PFSK-1 (cell line): ENCODE measurements around the gene EFCAB6.

Source experiments
- FOXP2 ChIP-seq: optimal IDR thresholded peaks from 2 replicates; pipeline ENCODE3; 2011; ENCODE audit warnings: borderline replicate concordance, control low read depth, inconsistent platforms; ENCODE audit not compliant: insufficient read depth; ENCODE audit errors: extremely low read length, extremely low read depth
- POLR2AphosphoS5 ChIP-seq: IDR thresholded peaks from 2 replicates; pipeline ENCODE4 v1.6.1; 2012; ENCODE audit warnings: low read depth, mild to moderate bottlenecking, control low read depth, low read length, moderate library complexity
- REST ChIP-seq, 2 experiments: IDR thresholded peaks; 2 replicates each; pipeline versions ENCODE4 v1.6.1 to v1.8.0; 2011 to 2012; ENCODE audit warnings: low read depth in 2 of 2, low read length in 2 of 2, control low read depth in 1 of 2, inconsistent platforms in 1 of 2, mild to moderate bottlenecking in 1 of 2, moderate library complexity in 1 of 2; ENCODE audit not compliant: insufficient read depth in 1 of 2
- SIN3A ChIP-seq: IDR thresholded peaks from 2 replicates; pipeline ENCODE4 v1.6.1; 2012; ENCODE audit warnings: mild to moderate bottlenecking, low read length, moderate library complexity, borderline replicate concordance; ENCODE audit not compliant: insufficient read depth
- TAF1 ChIP-seq: IDR thresholded peaks from 2 replicates; pipeline ENCODE4 v1.6.1; 2012; ENCODE audit warnings: low read length, control low read depth, borderline replicate concordance; ENCODE audit not compliant: insufficient read depth

EFCAB6 gene

GRCh38 chr22:43755011-43755410 is 57.1 kb downstream of the EFCAB6 start:
- no peak for TF ChIP-seq POLR2AphosphoS5
- no peak for TF ChIP-seq FOXP2
- TF ChIP-seq SIN3A, result no peak
- TF ChIP-seq REST (IDR thresholded peaks at IDR 0.05; ENCODE audit: insufficient read depth in 1 of 2, low read depth in 2 of 2, low read length in 2 of 2), result no peak
- TF ChIP-seq TAF1, result no peak

- TF ChIP-seq FOXP2 (no peak), TAF1 (no peak), SIN3A (no peak), POLR2AphosphoS5 (no peak), REST (IDR thresholded peaks at IDR 0.05; ENCODE audit: insufficient read depth in 1 of 2, low read depth in 2 of 2, low read length in 2 of 2) (no peak)
These were observed 57.9 kb downstream of the EFCAB6 start for GRCh38 chr22:43754176-43754575.

GRCh38 chr22:43753688-43754087 is 58.4 kb downstream of the EFCAB6 start:
- TF ChIP-seq TAF1 (no peak), POLR2AphosphoS5 (no peak), SIN3A (no peak), REST (IDR thresholded peaks at IDR 0.05; ENCODE audit: insufficient read depth in 1 of 2, low read depth in 2 of 2, low read length in 2 of 2) (no peak), FOXP2 (no peak)

- TF ChIP-seq FOXP2, result no peak
- no peak for TF ChIP-seq TAF1
- TF ChIP-seq REST (IDR thresholded peaks at IDR 0.05; ENCODE audit: insufficient read depth in 1 of 2, low read depth in 2 of 2, low read length in 2 of 2), result no peak
- no peak for TF ChIP-seq SIN3A
- no peak for TF ChIP-seq POLR2AphosphoS5
These were observed 61.4 kb downstream of the EFCAB6 start for GRCh38 chr22:43750751-43751150.

- TF ChIP-seq POLR2AphosphoS5 (no peak), FOXP2 (no peak), REST (IDR thresholded peaks at IDR 0.05; ENCODE audit: insufficient read depth in 1 of 2, low read depth in 2 of 2, low read length in 2 of 2) (no peak), SIN3A (no peak), TAF1 (no peak)
These were observed 62.6 kb downstream of the EFCAB6 start for GRCh38 chr22:43749473-43749872.
